COLO668 (cell line): ENCODE measurements around the gene EPPIN.

Experiments
- DNase-seq: peaks from one replicate; lab custom pipeline; 2025; ENCODE audit not compliant: unreplicated experiment; lab: John Stamatoyannopoulos, UW

The EPPIN gene

GRCh38 chr20:45539382-45539781 is 7.8 kb downstream of the EPPIN start, which contains the start of gene WFDC6:
Gene WFDC6, minus strand, starts transcription at chr20:45539482. Its CDS starts 75 bp downstream, at chr20:45539407.
- no peak for DNase-seq

DNA sequence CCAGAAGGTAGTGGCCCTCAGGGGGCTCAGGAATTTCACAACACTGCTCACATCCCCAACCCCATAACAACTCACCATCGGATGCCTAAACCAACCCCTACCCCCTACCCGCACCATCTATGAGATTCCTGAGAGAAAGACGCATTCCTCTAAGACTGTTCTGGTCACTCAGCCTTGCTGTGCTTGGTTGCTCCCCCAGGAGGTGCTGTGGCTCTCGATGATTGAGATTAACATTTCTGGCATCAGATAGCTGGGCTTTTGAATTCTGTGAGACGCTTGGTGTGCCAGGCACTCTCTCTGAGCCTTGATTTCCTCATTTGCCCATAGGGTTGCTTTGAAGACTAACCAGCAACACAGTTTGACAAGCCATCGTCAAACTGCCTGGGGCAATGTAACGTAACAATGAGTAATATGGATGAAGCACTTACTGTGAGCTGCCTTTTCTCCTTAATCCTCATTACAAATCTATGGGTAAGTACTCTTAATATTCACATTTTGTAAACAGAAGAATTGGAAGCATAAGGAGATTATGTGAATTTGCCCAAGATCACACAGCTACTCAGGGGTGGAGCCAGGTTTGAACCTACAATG is 8.9 kb downstream of the EPPIN start:
- no peak for DNase-seq

DNA sequence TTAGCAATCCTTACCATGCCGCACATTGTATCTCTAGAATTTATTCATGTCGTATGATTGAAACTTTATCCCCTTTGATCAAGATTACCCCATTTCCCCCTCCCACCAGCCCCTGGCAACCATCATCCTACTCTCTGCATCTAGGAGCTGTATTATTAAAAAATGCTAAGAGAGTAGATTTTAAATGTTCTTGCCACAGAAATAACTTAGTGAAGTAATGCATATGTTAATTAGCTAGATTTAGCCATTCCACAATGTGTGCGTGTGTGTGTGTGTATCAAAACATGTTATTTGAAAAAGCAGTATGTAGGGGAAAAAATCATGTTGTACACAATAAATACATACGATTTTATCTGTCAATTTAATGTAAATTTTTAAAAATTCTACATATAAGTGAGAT is 19.9 kb downstream of the EPPIN start:
- no peak for DNase-seq

- no peak for DNase-seq
These were observed 23.4 kb downstream of the EPPIN start for GRCh38 chr20:45523821-45524220.

DNA sequence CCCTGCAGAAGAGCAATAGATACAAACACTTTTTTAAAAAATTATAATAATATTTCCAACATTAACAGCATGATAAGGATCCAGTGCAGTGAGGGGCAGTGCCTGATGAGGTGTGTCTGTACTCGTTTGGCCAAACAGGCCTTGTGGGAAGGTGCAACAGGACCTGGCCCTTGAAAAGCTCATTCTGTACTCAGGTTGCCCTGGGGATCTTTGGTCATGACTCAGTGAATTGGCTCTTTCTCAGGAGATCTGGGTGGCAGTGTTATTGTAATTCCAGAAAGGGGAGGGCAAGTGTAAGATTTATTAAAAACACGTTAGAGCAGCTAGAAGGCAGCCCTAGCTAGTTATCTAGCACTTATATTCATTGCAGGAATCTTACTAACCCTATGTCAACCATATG is 28.9 kb downstream of the EPPIN start:
- DNase-seq, result no peak

GRCh38 chr20:45515147-45515913 is 31.9 kb downstream of the EPPIN start, which contains the start of gene SPINT3:
Gene SPINT3, minus strand, starts transcription at chr20:45515622. Its CDS starts 14 bp downstream, at chr20:45515608.
- DNase-seq, result no peak

GRCh38 chr20:45510242-45510862 is 36.8 kb downstream of the EPPIN start:
- no peak for DNase-seq

DNA sequence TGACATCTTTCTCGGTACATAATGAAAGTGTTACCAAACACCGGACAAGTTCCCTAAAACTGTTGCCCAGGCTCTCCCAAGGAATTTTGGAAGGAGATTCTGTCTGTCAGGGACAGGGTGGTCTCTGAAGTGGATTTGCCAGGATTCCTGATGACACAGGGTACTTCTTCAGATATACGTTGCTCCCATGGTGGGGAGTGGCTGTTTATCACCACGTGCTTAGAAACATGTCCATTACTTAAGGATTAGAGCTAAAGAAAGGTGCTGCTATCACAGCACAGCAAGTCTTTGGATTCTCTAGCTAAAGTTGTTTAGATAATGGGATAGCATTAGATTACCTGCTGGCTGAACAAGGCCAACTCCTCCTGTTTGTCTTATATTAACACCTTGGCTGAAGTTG is 38.1 kb downstream of the EPPIN start:
- DNase-seq, result no peak

DNA sequence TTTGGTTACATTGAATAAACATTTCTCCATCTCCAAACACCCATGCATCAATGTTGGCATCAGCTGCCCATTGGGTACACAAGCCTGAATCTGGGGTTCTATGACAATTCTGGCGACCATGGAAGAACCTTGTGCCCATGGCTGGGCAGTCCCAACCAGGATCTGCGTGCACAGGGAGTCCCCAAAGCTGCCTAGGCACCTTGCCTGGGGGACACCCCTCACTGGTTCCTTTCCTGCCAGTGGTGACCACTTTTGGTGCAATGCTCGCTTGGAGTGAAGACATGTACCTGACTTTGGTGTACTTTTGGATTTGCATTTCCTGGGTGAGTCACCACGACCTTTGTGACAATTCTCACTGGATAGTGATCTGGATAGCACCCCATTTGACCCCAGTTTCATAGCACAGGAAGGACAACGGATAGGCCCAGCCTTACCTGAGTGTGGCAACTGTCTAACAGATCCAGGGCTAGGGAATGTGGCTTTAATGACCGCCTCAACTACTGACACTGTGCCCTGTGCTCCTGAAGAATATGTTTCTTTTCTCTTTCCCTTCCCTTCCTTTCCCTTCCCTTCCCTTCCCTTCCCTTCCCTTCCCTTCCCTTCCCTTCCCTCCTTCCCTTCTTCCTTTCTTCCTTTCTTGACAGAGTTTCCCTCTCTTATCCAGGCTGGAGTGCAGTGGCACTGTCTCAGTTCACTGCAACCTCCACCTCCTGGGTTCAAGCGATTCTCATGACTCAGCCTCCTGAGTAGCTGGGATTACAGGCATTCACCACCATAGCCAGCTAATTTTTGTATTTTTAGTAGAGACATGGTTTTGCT is 38.9 kb downstream of the EPPIN start:
- DNase-seq, result no peak

DNA sequence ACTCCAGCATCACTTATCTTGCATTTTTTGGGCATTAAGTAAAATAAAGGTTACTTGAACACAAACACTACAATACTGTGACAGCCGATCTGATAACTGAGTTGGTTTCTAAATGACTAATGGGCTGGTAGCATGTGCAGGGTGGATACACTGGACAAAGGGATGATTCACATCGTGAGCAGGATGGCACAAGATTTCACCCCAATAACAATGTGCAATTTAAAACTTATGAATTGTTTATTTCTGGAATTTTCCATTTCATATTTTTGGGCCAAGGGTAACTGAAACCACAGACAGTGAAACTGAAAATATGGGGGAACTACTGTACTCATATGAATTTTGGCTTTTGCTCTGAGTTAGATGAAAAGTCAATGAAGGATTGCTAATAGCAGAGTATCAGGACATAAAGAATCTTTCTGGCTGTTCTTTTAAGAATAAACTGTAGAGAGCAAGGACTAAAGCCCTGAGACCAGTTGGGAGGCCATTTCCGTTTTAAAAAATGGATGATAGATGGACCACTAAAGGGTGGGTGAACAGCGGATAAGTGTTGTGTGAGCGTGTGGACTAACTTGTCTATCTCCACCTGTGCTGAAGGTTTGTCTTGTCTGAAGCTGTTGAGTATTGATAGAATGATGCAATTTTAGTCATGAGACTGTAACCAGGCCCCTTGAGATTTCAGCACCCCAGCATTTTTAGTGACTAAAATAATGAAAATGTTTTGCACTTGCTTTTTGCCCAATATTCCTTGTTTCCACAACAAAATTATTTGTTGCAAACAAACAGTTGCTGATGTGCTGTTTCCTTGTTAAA is 40.0 kb downstream of the EPPIN start:
- DNase-seq, result no peak

DNA sequence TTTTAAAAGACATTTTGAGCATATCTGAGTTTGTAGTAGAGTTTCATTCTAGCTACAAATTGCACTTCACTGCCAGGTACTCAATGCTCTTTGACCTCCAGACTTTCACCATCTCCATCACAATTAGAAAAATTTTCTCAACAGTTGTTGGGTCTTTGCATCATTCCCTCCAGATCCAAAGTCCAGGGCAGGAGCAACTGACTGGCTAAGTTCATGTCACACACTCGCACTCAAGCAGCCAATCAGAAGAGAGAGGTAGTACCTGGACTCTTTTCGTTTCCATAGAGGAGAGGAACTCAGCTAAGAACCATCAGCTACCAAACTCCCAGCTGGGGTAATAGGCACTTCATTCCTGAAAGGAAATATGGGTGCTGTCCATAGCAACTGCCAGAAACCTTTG is 40.8 kb downstream of the EPPIN start:
- no peak for DNase-seq

- no peak for DNase-seq
These were observed 43.8 kb downstream of the EPPIN start for GRCh38 chr20:45503403-45503802.

- no peak for DNase-seq
These were observed 44.6 kb downstream of the EPPIN start for GRCh38 chr20:45502561-45502960.

DNA sequence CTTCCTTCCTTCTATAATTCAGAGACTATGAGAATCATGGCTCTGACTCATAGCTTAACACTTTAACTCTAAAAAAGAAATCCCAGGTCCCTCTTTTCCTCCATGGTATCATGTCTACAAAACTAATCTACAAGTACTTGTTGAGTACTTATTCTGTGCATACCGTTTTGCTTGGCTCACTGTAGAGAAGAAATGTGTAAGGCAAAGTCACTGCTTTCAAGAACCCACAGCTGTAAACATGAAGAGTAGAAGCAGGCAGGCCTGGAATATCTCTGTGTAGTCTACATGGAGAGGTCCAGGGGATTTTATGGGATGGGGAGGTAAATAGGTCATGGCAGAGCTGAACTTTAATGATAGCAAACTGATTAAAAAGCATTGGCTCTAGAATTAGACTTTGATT is 45.6 kb downstream of the EPPIN start:
- no peak for DNase-seq

DNA sequence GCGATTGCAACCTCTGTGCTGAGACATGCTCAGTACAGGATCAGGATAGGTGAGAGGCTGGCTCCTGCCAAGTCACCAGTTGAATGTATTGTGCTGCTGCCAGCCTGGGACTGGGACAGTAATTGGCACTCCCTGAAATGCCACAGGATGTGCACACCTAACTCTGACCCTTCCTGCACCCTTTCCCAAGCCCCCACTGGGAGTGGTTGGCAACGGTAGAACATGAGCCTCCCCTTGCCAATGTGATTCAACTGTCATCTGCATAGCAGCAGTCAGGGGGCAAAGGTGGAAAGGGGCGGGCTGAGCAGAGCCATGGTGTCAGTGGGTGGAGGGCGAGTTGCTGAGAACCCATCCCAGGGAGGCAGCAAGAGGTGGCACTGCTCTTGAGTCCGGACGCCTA is 47.2 kb downstream of the EPPIN start:
- no peak for DNase-seq

DNA sequence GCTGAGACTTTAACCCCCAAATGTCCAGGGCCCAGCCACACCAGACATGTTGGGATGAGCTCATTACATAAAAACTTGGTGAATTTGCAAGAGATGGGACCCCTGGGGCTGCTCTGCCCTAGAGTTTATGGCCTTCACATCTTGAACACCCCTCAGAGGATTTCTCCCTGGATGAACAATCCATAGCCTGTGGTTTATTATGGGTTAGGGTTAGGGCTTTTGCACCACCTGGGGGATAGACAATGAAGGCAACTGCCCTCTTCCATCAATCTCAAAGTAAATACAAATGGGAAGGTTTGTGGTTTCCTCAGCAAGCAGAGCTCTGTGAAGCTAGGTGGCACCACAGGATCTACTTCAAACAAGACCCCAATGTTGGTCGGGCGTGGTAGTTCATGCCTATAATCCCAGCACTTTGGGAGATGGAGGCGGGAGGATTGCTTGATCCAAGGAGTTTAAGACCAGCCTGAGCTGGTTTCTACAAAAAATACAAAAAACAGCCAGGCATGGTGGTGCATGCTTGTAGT is 49.2 kb downstream of the EPPIN start:
- no peak for DNase-seq

DNA sequence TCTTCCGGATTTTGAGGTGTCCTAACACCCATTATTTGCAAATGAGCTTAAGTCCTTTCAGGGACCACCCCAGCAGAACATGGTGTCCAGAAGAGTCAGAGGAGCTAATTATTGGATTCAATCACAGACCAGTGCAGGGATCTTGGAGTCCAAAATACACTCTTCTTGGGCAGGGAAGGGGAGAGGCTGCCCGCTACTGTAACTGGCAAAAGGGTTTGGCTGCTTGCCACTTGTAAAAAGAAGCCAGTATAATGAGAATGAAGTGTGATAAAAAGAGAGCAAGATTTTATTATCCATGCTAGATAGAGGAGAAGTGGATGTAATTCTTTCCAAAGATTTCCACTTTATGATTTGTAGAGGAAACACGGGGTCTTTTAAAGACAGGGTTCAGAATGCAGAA is 51.0 kb downstream of the EPPIN start:
- DNase-seq, result no peak

DNA sequence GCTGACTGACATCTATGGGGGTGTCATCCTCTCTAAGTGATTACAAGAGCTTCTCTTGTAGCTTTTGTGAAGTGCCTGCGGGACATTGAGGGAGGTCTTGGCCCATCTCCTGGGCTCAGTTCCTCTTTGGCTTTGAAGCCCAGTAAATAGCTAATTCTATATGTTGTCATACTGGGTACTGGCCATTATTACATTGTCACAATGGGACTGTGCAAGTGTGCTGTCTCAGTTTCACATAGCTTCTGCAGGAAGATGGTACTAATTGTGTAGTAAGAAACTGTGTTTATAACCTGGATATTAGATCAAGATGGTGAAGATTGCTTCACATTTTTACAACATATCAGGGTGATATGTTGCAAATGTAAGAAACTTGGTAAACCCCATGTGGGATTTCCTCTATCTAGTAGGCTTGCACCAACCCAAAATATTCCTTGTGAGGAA is 51.7 kb downstream of the EPPIN start:
- no peak for DNase-seq
